Measurements from ENCODE around the gene HSDL1.

Gene HSDL1

DNA sequence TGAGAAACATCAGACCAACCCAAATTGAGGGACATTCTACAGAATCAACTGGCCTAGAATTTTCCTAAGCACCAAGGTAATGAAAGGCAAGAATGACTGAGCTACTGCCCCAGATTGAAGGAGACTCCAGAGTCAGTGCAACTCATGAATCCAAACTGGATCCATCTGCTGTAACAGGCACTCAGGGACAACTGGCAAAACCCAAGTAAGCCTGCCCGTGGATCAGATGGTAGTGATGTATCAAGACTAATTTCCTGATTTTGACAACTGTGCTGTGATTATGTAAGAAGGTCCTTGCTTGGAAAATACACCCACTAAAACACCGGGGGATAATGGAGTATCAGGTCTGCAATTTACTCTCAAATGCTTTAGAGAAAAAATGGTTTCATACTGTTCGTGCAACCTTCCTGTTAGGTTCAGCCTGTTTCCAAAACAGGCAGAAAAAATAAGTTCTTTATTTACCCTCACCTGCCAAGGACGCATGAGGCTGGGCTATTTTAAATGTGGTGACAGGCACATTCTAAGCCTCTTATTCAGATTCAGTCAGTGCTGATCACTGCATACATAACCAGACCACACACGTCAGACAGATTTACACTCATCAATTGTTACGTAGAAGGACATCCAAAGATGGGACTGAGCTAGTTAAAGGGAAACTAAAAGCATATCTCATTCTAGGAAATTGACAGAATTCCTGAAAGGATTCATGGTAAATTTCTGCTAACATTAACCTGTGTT is 35.2 kb downstream of the HSDL1 start:
- TF ChIP-seq, protein P1, sequence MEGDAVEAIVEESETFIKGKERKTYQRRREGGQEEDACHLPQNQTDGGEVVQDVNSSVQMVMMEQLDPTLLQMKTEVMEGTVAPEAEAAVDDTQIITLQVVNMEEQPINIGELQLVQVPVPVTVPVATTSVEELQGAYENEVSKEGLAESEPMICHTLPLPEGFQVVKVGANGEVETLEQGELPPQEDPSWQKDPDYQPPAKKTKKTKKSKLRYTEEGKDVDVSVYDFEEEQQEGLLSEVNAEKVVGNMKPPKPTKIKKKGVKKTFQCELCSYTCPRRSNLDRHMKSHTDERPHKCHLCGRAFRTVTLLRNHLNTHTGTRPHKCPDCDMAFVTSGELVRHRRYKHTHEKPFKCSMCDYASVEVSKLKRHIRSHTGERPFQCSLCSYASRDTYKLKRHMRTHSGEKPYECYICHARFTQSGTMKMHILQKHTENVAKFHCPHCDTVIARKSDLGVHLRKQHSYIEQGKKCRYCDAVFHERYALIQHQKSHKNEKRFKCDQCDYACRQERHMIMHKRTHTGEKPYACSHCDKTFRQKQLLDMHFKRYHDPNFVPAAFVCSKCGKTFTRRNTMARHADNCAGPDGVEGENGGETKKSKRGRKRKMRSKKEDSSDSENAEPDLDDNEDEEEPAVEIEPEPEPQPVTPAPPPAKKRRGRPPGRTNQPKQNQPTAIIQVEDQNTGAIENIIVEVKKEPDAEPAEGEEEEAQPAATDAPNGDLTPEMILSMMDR (IDR thresholded peaks at IDR 0.05; ENCODE audit: low read depth, low read length, missing control alignments), result no peak
- H3K4me3 ChIP-seq (ENCODE audit: low read depth, low read length), result no peak overlapping the region
- DNase-seq (ENCODE audit: low read depth), result no peak
- in situ Hi-C loops (cut with HindIII; ENCODE audit: low sequenced_read_pairs), result no loop called here

DNA sequence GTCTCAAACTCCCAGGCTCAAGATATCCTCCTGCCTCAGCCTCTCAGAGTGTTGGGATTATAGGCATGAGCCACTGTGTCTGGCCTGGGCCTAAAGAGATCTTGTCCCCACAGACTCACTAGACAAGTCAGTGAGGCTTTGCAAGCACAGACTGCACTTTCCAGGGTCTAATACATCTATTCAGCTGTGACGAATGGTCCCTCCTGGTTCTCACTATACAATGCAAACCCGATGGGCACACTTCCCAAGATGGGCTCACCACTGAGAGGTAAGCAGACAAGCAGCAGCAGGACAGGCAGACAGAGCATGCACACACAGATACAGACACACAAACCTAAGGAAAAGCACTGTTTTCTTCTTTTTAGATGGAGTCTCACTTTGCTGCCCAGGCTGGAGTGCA is 37.1 kb downstream of the HSDL1 start:
- no peak for DNase-seq (ENCODE audit: low read depth)
- TF ChIP-seq, protein P1 (IDR thresholded peaks at IDR 0.05; ENCODE audit: low read depth, low read length, missing control alignments), result no peak
- in situ Hi-C loops (cut with HindIII; ENCODE audit: low sequenced_read_pairs), result no loop called here
- no peak overlapping the region for H3K4me3 ChIP-seq (ENCODE audit: low read depth, low read length)

DNA sequence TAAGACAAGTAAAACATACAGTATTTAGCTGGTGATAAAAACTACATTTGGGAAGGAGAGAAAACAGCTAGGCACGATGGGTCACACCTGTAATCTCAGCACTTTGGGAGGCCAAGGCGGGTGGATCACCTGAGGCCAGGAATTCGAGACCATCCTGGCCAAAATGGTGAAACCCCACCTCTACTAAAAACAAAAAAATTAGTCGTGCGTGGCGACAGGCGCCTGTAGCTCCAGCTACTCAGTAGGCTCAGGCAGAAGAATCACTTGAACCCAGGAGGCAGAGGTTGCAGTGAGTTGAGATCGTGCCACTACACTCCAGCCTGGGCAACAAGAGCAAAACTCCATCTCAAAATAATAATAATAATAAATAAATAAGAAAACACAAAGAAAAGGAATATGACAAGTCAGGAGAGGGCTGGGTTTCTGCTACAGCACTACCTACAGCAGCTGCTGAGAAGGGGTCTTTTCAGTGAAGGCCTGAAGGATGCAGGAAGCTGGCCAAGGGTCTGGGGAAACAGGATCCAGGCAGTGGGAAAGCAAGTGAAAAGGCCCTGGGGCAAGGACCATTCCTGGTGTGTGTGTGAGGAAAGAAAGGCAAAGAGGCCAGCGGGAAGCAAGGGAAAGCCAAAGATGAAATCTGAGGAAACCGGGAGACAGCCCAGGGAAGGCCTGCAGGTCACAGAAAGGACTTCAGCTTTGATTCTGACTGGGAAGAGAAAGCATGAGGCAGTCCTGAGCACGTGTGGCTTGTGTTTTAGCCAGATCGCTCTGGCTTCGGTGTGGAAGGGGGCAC is 38.8 kb downstream of the HSDL1 start:
- in situ Hi-C loops (cut with HindIII; ENCODE audit: low sequenced_read_pairs), result no loop called here
- DNase-seq (ENCODE audit: low read depth), result no peak
- H3K4me3 ChIP-seq (ENCODE audit: low read depth, low read length), result no peak overlapping the region
- TF ChIP-seq, protein P1 (IDR thresholded peaks at IDR 0.05; ENCODE audit: low read depth, low read length, missing control alignments), result no peak

DNA sequence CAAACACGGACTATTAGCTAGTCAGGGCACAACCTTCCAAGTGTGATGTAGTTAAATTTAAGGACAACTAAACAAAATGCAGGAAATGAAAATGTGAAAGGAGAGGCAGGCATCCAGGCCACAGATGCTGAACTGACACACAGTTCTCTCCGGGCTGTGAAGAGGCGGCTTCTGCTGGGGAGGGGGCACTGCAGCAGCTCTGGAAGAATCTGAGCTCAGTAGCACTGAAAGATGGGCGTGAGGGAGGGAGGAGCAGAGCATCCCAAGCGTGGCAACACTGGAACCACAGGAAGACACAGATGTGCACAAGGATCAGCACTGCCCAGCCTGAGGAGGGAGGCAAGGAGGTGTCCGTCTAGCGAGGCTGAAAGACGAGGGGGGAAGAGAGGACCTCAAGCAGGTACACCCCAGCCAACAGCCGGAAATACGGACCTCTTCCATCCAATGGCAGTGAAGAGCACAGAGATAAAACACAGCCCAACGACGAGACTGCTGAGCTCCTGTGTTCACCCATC is 39.6 kb downstream of the HSDL1 start:
- in situ Hi-C loops (cut with HindIII; ENCODE audit: low sequenced_read_pairs), result no loop called here
- TF ChIP-seq, protein P1 (IDR thresholded peaks at IDR 0.05; ENCODE audit: low read depth, low read length, missing control alignments), result no peak
- no peak for DNase-seq (ENCODE audit: low read depth)
- H3K4me3 ChIP-seq (ENCODE audit: low read depth, low read length), result no peak overlapping the region

DNA sequence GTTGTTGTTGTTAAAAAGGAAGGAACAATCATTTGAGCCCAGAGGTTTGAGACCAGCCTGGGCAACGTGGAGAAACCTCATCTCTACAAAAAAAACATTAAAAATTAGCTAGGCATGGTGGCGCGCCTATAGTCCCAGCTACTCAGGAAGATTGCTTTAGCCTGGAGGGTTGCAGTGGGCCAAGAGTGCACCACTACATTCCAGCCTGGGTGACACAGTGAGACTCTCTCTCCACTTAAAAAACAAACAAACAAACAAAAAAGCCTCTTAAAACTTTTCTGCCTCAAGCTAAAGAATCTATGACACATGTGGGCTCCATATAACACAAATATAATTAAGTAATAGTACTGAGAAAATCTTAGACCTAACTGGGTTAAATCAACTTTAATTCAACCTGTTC is 40.7 kb downstream of the HSDL1 start:
- in situ Hi-C loops (cut with HindIII; ENCODE audit: low sequenced_read_pairs), result no loop called here
- no peak for DNase-seq (ENCODE audit: low read depth)
- TF ChIP-seq, protein P1 (IDR thresholded peaks at IDR 0.05; ENCODE audit: low read depth, low read length, missing control alignments), result no peak
- H3K4me3 ChIP-seq (ENCODE audit: low read depth, low read length), result no peak overlapping the region

DNA sequence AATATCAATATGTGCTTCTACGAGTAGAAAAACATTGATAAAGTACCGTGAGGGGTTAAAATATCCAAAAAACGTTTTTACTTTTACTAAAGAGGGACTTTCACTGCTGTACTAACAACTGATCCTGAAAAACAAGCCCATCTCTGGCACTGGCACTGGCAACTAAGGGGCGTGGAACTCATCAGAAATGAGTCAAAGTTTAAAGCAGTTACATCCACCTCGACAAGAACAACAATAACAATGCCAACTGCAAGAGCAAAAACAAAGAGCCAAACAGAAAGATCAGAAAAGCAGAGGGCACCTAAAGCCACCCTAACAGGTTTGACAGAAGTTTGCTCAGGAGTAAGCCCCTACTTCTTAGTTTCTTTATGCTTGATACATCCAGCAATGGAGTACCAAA is 41.3 kb downstream of the HSDL1 start:
- no peak overlapping the region for H3K4me3 ChIP-seq (ENCODE audit: low read depth, low read length)
- DNase-seq (ENCODE audit: low read depth), result no peak
- TF ChIP-seq, protein P1 (IDR thresholded peaks at IDR 0.05; ENCODE audit: low read depth, low read length, missing control alignments), result no peak
- in situ Hi-C loops (cut with HindIII; ENCODE audit: low sequenced_read_pairs), result no loop called here

All from astrocyte of the cerebellum (primary cell).